22Rv1 (cell line): ENCODE results near the gene RARRES2.
A peak's percentile ranks its signal among the peaks of the same experiment; 100 is the strongest.

Experiments
- ZFX ChIP-seq: fragments of 450-650 bp; IDR thresholded peaks from 2 replicates; pipeline ENCODE4 v1.6.1; 2017; ENCODE audit warnings: antibody characterized with exemption, borderline replicate concordance
- TF ChIP-seq, protein P1 (sequence below): fragments of 450-650 bp; IDR thresholded peaks from 2 replicates; pipeline ENCODE4 v1.5.1; 2017; ENCODE audit warnings: mild to moderate bottlenecking

DNA sequence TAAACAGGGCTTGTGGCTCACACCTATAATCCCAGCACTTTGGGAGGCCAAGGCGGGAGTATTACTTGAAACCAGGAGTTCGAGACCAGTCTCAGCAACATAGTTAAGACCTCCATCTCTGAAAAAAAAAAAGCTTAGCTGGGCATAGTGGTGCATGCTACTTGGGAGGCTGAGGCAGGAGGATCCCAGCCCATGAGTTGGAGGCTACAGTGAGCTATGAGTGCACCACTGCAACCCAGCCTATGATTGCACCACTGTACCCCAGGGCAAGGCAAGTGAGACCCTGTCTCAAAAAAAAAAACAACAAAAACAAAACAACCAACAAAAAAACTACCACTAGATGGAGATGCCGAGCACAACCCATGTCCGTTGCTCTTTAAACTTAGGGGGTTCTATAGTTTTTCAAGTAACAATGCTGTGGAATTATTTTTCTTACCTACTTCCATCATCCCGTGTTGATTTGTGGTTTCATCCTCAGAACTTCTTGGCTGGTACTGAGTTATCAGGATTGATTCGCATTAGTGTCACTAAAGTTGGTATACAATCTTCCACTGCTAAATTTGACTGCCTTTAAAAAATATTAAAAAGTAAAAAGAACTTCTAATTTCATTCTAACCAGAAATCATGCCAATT is 15.0 kb upstream of the RARRES2 start:
- TF ChIP-seq, protein P1, sequence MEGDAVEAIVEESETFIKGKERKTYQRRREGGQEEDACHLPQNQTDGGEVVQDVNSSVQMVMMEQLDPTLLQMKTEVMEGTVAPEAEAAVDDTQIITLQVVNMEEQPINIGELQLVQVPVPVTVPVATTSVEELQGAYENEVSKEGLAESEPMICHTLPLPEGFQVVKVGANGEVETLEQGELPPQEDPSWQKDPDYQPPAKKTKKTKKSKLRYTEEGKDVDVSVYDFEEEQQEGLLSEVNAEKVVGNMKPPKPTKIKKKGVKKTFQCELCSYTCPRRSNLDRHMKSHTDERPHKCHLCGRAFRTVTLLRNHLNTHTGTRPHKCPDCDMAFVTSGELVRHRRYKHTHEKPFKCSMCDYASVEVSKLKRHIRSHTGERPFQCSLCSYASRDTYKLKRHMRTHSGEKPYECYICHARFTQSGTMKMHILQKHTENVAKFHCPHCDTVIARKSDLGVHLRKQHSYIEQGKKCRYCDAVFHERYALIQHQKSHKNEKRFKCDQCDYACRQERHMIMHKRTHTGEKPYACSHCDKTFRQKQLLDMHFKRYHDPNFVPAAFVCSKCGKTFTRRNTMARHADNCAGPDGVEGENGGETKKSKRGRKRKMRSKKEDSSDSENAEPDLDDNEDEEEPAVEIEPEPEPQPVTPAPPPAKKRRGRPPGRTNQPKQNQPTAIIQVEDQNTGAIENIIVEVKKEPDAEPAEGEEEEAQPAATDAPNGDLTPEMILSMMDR = peak; percentile 95
- TF ChIP-seq ZFX = no peak
